NOMO-1 treated with DMSO at 0.1 percent for 48 hours (cell line): Measurements from ENCODE around the gene TMPRSS3.
"Not testable (repeated sequence)": the region's sequence is repeated elsewhere in the genome, so short reads cannot be mapped to it uniquely, and the experiment has no call there.

Source experiments
- DNase-seq: peaks from one replicate; lab custom pipeline; 2025; ENCODE audit not compliant: unreplicated experiment; lab: John Stamatoyannopoulos, UW

Gene TMPRSS3

DNA sequence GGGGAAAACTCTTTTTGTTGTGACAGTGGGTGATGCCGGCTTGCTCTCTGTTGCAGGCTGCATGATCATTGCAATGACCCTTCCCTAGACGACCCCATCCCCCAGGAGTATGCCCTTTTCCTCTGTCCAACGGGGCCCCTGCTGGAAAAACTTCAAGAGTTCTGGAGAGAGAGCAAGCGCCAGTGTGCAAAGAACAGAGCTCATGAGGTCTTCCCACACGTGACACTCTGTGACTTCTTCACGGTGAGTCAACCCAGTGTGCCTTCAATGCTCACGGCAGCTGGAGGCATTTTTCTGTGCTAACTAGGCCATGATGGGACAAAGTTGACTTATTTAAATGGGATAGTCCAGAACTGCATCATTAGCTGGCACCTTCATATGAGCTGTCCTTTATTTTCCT lies 13.5 kb upstream of the TMPRSS3 start:
- no peak for DNase-seq

DNA sequence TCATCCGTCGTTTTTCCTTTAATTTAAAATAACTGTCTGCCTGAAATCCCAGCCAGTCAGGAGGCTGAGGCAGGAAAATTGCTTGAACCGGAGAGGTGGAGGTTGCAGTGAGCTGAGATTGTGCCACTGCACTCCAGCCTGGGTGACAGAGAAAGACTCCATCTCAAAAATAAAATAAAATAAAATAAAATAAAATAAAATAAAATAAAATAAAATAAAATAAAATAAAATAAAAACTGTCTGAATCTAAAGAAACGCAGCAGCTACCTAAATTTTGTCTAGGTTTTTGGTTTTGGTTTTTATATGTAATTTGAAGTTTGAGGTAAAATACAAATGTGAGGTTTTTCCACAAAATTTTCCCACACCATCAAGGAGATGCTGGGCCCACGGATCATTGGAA lies 12.9 kb upstream of the TMPRSS3 start:
- DNase-seq, result not testable (repeated sequence)

DNA sequence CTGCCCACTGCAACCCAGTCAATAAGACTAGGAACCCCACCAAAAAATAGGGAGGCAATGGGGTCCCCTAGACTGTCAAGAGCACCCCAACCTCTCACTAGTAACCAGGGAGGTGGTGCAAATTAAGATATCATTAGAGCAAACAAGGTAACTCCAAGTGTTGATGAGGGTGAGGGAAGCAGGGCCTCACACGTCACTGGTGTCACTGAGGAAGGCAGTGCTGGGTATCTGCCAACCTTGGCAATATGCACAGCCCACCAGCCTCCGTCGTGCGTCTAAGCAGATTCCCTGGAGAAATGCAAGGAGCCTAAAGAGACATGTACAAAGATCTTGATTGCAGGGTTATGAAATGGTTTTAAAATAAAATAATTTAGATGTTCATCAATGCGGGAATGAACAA lies 11.6 kb upstream of the TMPRSS3 start:
- DNase-seq, result no peak

DNA sequence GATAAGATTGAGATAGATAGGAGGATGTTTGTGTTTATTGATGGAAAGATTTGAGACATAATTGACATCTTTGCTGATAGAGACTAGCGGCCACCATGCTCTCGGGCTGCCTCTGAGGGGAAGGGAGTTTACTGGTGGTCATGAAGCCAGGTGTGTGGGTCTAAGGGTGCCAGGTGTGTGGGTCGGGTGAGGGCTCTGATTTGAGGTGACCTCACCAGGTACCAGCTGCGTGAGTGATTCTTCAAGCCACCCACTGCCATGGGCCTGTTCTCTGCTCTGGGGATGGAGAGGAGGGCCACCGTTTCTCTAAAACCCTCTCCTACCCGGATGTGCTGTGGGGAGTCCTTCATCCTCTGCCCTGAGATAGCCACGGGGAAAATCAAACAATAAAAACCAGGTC lies 11.0 kb upstream of the TMPRSS3 start:
- no peak for DNase-seq

DNA sequence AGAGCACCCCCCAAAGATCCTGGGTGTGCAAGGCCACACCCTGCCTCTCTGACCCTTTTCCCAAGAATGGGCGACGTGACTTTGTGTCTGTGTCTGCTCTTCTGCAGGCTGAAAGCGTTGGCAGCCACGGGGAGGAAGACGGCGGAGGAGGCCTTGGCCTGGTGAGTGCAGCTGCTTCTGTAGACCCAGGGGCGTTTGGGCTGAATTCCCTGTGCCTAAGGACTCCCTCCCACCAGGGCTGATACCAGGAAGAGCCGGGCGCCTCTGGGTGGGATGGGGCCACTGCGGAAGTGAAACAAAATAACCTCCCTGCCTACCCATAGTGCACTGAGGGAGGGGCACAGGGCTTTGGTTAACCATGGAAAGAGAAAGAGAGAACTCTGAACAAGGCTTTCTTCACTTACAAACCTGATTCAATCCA lies 10.4 kb upstream of the TMPRSS3 start:
- DNase-seq, result peak; percentile 20

DNA sequence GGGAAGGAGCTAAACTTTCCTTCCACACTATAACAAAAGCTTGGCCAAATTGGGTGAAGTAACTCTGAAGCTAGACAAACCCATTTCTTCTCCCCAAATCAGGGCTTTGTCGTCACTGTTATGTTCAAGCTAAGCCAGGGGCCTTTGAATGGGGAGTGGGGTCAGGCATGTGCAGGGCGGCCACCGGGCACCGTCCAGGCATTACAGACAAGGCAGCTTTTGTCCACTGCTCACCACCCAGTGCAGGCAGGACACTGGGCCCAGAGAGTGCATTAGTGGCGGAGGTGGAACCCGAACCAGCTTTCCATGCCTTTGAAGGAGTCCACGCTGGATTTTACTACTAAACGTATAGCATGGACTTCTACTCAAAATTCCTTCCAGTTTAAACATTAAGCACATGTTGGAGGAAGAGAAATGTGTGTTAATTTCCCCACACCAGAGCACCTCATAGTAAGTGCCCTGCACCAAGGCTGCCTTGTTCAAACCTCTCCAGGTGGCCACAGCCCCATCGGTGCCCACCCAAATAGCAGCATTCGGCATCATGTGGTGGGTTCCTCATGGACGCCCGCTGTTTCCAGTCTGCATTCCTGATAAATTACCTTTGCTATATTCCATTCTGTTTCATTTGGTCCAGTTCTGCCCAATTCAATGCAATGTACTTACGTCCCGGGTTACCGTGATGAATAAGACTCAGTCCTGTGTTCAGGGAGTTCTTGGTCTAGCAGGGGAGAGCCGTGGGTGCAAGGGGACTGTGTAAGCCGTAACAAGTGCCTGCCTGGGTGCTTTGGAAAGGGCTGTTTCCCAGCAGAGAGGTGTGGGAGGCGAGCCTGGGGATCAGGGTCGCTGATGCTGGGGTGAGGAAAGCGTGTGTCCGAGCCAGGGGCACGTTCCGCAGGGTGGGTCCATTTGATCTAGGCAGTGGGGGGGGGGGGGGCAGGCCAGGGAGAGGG lies 9.5 kb upstream of the TMPRSS3 start:
- no peak for DNase-seq

DNA sequence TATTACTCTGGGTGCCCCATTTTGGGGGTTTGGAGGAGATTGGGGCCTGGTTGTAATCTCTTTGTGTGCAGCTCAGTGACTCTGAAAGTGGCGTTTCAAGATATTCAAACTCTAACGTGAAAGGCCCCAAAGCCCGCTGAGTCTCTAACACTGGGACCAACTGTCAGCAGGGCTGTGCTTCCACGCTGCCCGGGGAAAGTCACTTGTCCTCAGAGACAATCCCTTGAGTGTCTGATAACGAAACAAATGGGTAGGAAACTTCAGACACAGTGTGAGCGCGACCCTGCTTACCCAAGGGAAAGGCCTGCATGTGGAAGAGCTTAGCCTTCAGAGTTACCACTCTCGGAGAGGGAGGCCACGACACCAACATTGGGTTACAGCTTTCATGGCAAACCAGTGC lies 8.7 kb upstream of the TMPRSS3 start:
- no peak for DNase-seq

DNA sequence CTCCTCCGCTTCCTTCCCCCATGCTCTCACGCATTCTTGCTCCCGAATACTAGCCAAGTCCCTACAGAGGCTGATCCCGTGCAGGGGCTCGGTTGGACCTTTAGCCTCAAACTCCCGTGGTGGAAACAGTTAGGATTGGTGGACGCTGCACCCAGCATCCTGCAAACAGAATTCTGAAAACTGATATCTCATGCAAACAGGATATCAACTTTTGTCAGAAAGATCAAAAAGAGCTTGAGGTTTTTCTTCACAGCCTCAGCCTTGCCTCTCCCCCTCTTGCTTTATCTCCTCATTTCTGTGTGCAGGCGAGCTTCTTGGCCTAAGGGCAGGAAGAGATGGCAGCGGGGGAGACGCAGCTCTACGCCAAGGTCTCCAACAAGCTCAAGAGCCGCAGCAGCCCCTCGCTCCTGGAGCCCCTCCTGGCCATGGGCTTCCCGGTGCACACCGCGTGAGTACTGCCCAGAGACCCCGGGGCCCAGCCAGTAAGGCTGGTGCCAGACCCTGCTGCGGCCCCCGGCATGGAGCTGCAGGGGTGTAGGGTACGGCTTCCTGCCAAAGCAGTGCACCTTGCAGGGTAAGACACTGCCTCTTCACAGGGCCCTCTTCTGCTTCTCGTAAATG lies 7.9 kb upstream of the TMPRSS3 start, which contains the start of gene UBASH3A:
Gene UBASH3A (plus strand): TSS at position 292 of the 621 bp plus-strand sequence. CDS start 44 bp downstream, at position 336.
- DNase-seq, result no peak

DNA sequence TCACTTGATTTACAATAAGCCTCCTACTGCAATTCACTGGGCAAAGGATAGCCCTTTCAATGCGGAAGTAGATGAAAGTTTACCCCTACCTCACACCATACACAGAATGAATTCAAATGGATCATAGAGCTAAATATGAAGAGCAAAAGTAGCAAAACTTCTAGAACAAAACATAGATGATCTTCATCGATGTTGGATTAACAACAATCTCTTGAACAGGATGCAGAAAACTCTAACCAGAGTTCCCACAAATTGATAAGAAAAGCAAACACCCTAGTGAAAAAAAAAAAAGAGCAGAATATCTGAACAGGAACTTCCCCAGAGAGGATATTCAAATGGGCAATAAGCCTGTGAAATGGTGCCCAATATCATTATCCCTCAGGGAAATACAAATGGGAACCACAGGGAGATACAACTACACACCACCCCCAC lies 6.0 kb upstream of the TMPRSS3 start:
- DNase-seq, result no peak

DNA sequence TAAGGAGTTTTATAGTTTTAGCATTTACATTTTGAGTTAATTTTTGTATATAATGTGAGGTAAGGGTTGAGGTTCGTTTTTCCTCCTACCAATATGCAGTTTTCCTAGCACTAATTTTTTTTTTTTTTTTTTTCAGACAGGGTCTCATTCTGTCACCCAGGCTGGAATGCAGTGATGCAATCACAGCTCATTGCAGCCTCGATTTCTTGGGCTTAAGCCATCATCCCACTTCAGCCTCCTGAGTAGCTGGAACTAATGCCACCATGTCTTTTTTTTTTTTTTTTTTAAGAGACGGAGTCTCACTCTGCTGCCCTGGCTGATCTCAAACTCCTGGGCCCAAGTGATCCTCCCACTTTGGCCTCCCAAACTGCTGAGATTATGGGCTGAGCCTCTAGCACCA lies 5.3 kb upstream of the TMPRSS3 start:
- DNase-seq, result no peak

DNA sequence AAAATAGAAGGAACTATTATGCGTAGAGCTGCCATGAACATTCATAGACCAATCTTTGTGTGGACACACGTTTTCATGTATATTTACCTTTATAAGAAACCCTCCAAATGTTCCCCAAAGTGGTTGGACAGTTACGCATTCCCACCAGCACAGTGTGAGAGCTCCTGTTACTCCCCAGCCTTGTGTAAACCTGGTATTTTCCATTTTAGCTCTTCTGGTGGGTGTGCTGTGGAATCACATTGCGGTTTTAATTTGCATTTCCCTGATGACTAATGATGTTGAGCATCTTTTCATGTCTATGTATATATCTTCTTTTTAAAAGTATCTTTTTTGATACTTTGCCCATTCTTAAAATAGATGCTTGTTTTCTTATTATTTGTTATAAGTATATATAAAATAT lies 4.7 kb upstream of the TMPRSS3 start:
- DNase-seq, result no peak

DNA sequence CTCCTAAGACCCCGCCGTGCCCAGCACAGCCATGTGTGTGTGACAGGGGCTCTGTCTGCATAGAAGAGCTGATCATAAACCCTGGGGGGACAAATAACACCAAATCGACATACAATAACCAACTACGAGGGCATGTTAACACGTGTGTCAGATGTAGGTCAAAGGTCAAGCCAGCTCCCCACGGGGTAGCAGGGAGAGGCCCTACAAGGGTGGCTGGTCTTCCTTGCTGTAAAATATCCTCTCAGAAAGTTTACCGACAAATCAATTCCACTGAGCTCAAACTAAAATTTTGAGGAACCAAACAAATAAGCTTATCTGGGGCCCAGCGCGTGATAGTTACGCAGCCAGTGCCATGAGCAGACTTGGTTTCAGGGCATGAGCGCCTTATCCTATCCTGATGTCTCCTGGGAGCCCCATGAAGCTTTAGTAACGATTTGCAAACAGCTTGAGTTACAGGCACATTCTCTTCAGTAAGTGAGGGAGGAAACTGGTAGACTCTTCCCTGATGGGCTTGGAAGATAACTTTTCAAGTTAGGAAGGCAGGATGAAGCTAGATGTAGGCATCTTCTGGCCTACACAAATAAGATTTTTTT lies 2.7 kb upstream of the TMPRSS3 start:
- no peak for DNase-seq

DNA sequence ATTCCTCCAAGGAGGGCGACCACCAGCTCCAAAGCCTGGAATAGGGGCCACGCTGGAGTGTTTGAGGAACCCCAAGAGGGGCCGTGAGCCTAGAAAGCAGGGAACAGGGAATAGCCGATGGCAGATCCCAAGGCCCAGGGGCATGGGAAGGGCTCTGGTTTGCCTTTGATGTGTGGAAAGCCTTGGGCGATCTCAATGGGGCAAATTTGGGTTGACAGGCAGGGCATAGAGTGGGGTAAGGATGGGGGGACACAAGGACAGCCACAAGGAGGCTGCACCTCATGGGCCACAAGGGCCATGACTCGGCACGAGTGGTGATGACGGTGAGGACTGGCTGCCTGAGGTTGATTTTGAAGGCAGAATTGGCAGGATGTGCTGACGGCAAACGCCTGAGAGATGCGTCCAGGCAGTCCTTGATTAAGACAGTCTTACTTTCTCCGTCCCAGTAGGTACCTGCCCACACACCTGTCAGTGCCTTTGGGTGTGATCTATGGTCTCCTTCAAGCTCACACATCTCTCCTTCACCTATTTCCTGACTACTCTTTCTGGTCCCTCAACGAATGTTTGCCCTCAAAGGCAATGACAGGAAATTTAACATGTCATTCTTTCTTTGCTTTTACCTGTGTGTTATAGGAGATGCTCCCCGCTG lies 2.0 kb upstream of the TMPRSS3 start:
- DNase-seq, result no peak

DNA sequence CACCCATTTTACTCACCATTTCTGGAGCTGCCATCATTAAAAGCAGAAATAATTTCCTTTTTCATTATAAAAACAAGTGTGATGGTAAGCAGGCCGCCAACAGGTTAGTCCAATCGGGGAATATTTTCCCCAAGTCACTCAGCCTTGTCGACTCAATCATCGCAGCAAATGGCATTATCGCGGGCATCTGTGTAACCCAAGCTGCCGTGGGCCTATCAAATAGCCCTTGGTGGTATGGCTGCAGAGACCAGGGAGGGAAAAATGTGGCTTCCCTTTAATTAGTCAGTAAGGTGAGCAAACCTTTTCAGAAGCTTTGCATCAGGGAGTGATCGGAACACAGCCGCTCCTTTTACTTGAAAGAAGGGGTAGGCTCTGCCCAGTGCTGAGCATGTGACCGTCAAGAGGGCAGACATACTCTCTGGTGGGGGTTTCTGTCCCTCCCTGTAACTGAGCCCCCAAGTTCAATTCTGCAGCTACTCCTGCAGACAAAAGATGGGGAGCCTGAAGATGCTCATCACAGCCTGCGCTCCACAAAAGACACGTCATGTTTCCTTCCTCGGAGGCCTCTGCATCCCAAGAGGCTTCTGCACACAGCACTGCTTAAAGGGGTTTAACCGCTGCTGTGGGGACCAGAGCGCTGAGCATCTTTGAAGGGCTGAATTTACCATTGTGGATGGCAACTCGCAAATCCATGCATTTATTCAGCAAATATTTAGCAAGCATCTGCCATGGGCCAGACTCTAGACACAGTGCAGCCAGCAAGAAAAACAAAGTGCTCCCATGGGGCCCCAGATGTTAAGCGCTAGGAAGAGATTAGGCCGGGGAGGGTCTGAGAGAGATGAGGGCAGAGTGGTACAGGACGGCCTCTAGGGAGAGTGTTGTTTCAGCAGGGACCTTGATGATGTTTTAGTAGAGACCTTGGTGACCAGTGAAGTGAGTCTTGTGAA lies 1.2 kb upstream of the TMPRSS3 start:
- no peak for DNase-seq

DNA sequence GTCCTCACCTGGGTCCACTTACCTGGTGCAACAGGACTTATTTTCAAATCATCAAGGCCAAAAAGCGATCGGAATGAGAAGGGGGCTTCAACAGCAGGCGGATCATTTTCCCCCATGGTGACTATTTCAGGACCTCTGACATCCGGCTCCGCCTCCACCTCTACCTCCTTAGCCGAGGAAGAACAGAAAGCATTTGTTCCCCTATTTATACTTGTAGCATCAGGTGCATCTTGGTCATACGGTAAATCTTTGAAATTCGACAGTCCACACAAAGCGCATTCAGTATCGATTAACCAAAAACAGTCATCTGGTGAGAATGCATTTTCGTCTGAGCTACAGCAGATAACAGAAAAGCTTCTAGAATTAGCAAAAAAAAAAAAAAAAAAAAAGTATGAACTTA lies 550 bp downstream of the TMPRSS3 start:
- no peak for DNase-seq

DNA sequence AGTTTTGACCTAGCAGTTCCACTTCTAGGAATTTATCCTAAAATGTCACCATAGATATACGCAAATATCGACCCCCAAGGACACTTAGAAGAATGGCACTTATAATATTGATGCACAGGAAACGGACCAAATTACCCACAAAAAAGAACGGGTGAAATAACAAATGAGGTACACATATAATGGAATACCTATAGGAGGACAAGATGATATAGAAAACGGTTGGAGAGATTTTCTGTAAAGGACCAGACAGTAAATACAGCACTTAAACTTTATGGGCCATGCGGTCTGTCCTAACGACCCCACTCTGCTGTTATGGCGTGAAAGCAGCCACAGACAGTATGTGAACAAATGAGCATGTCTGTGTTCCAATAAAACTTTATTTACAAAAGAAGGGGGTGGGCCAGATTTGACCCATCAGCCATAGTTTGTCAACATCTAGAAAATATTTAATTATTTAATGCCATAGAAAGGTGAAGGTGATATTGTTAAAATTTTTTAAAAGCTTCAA lies 2.4 kb downstream of the TMPRSS3 start:
- DNase-seq, result no peak

DNA sequence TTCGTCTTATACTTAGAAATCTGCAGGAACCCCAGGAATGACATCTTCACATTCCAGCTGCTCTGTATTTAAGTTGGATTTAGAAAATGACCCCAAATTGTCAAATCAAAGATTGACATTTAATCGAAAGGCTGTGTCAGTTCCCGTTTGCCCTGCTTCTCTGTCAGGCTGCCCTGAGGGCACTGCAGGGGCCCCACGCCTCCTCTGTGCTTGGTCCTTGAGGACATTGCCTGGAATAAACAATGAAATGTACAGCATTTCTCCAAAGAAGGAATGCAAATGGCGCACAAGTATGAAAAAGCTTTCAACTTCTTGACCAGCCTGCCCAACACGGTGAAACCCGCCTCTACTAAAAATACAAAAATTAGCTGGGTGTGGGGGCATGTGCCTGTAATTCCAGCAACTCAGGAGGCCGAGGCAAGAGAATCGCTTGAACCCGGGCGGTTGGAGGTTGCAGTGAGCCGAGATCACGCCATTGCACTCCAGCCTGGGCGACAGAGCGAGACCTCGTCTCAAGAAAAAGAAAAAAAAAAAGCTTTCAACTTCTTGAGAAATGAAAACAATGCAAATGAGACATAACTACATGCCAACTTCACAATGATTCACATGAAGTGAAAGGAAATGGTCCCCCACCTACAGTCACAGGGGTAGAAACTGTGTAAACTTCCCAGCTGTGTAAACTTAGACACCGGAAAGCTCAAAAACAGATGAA lies 3.0 kb downstream of the TMPRSS3 start:
- DNase-seq, result no peak

DNA sequence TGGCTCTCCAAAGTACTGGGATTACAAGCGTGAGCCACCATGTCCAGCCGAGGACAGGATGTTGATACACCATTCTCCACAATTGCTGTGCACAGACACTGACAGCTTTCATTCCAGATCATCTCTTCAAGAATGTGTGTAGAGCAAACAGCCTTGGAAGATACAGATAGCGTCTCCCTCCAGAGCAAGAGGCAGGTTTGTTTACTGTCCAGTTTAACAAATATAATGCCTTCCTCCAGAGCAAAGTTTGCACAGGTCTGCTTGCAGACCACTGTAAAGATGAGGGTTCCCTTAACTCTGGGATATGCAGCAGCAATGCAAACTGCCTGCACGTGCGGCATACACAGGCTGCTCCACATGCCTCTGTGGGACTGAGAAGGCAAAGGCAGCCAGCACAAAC lies 4.6 kb downstream of the TMPRSS3 start:
- DNase-seq, result no peak

DNA sequence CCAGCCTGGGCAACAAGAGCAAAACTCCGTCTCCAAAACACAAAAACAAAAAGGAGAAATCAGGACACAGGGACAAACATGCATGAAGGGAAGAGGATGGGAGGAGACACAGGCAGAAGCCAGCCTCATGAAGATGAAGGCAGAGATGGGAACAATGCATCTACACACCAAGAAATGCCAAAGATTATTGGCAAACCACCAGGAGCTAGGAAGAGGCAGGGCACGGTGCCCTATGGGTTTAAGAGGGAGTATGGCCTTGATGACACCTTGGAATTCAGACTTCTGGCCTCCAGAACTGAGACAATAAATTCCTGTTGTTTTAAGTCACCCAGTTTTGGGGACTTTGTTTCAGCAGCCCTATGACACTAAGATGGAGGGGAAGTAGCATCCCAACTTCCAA lies 5.2 kb downstream of the TMPRSS3 start:
- no peak for DNase-seq
